HEK293 (cell line): ENCODE measurements around the gene PNPLA5.

Experiments used
- CTCF ChIA-PET: fragments of 350-600 bp; formaldehyde crosslinking; extraction: SDS; loops from one replicate; lab custom pipeline; 2021; ENCODE audit warnings: antibody characterized with exemption; lab: Yijun Ruan, JAX
- POLR2A ChIA-PET: fragments of 300-600 bp; formaldehyde crosslinking; extraction: SDS; loops from one replicate; lab custom pipeline; 2020; ENCODE audit warnings: antibody characterized with exemption, inconsistent platforms; lab: Yijun Ruan, JAX
- H3K27ac ChIP-seq: fragments of 200-500 bp; sonication (Bioruptor generic); 2 replicates; pipeline ENCODE4 v1.5.1; 2014; ENCODE audit warnings: low read depth, low read length, control low read depth, inconsistent platforms; ENCODE audit errors: extremely low read depth
- H3K36me3 ChIP-seq, 2 experiments: fragments of 200-500 bp in 1 of 2; sonication (Bioruptor generic) in 1 of 2; 1 replicate in 1 of 2; 2 replicates in 1 of 2; pipeline ENCODE4 v1.5.1; 2014 to 2017; ENCODE audit warnings: inconsistent platforms in 2 of 2, low read length in 2 of 2; ENCODE audit not compliant: control insufficient read depth in 2 of 2, insufficient read depth in 1 of 2
- H3K4me1 ChIP-seq: fragments of 200-500 bp; sonication (Bioruptor generic); 2 replicates; pipeline ENCODE4 v1.5.1; 2014; ENCODE audit warnings: mild to moderate bottlenecking, low read length, inconsistent platforms; ENCODE audit not compliant: control insufficient read depth, insufficient read depth
- H3K4me3 ChIP-seq: 2 replicates; pipeline ENCODE4 v1.5.1; 2011; ENCODE audit warnings: low read depth, mild to moderate bottlenecking, control low read depth, low read length, moderate library complexity
- H3K9me3 ChIP-seq: fragments of 200-500 bp; sonication (Bioruptor generic); 2 replicates; pipeline ENCODE4 v1.5.1; 2014; ENCODE audit warnings: low read depth, low read length, inconsistent platforms; ENCODE audit not compliant: control insufficient read depth, insufficient read depth
- EGR2 ChIP-seq: fragments of 450-650 bp; formaldehyde crosslinking; IDR thresholded peaks from 2 replicates; pipeline ENCODE4 v1.5.1; 2016; ENCODE audit warnings: low read depth, missing biosample characterization, missing genetic modification characterization
- MZF1 ChIP-seq: fragments of 450-650 bp; formaldehyde crosslinking; IDR thresholded peaks from 2 replicates; pipeline ENCODE4 v1.5.1; 2017; ENCODE audit warnings: missing biosample characterization, missing genetic modification characterization, borderline replicate concordance
- ZFHX2 ChIP-seq: fragments of 450-650 bp; formaldehyde crosslinking; conservative IDR thresholded peaks from 2 replicates; pipeline ENCODE4 v1.5.1; 2016; ENCODE audit warnings: missing biosample characterization, missing genetic modification characterization
- ZNF23 ChIP-seq: fragments of 450-650 bp; formaldehyde crosslinking; IDR thresholded peaks from 2 replicates; pipeline ENCODE4 v1.5.1; 2016; ENCODE audit warnings: missing biosample characterization, missing genetic modification characterization, borderline replicate concordance
- ZNF335 ChIP-seq: fragments of 450-650 bp; formaldehyde crosslinking; conservative IDR thresholded peaks from 2 replicates; pipeline ENCODE4 v1.5.1; 2016; ENCODE audit warnings: missing biosample characterization, missing genetic modification characterization
- ZNF354C ChIP-seq: fragments of 450-650 bp; formaldehyde crosslinking; IDR thresholded peaks from 2 replicates; pipeline ENCODE4 v1.5.1; 2016; ENCODE audit warnings: missing biosample characterization, missing genetic modification characterization, low read depth, borderline replicate concordance
- ZNF510 ChIP-seq: fragments of 450-650 bp; formaldehyde crosslinking; IDR thresholded peaks from 2 replicates; pipeline ENCODE4 v1.5.1; 2018; ENCODE audit warnings: mild to moderate bottlenecking, missing genetic modification characterization, missing biosample characterization; ENCODE audit not compliant: insufficient replicate concordance
- ZNF529 ChIP-seq: fragments of 450-650 bp; formaldehyde crosslinking; IDR thresholded peaks from 2 replicates; pipeline ENCODE4 v1.5.1; 2017; ENCODE audit warnings: missing genetic modification characterization, missing biosample characterization; ENCODE audit not compliant: insufficient replicate concordance
- ZNF610 ChIP-seq: fragments of 450-650 bp; formaldehyde crosslinking; IDR thresholded peaks from 2 replicates; pipeline ENCODE4 v1.5.1; 2016; ENCODE audit warnings: missing biosample characterization, missing genetic modification characterization, borderline replicate concordance
- ZNF654 ChIP-seq: fragments of 450-650 bp; formaldehyde crosslinking; IDR thresholded peaks from 2 replicates; pipeline ENCODE4 v1.5.1; 2016; ENCODE audit warnings: low read depth, missing biosample characterization, missing genetic modification characterization
- TF ChIP-seq, protein P1 (sequence below): fragments of 450-650 bp; formaldehyde crosslinking; IDR thresholded peaks from 2 replicates; pipeline ENCODE4 v1.5.1; 2017; ENCODE audit warnings: missing biosample characterization, missing genetic modification characterization
- TF ChIP-seq, protein P2 (sequence below): fragments of 450-650 bp; formaldehyde crosslinking; IDR thresholded peaks from 2 replicates; pipeline ENCODE4 v1.5.1; 2016; ENCODE audit warnings: missing biosample characterization, missing genetic modification characterization
- TF ChIP-seq, protein P3 (sequence below): fragments of 450-650 bp; formaldehyde crosslinking; IDR thresholded peaks from 2 replicates; pipeline ENCODE4 v1.5.1; 2016; ENCODE audit warnings: missing biosample characterization, missing genetic modification characterization

PNPLA5 gene

DNA sequence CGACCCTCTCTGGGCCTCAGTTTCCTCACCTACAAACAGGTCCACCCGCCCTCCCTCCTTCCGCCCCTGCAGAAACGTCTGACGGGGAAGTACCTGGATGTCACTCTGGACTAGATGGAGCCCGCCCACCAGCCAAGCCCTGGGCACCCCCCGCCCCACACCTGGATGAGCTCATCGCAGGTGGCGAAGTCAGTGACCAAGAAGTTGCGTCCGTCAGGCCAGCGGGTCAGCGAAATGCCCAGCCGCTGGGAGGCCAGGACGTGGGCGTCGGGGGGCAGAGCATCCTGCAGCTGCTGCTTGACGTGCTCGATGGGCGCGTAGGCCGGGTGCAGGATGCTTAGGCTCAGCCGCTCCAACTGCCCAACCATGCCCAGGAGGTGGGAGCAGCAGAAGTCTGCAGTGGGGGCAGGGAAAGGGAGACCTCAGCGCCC lies 897 bp downstream of the PNPLA5 start:
- TF ChIP-seq, protein P1, sequence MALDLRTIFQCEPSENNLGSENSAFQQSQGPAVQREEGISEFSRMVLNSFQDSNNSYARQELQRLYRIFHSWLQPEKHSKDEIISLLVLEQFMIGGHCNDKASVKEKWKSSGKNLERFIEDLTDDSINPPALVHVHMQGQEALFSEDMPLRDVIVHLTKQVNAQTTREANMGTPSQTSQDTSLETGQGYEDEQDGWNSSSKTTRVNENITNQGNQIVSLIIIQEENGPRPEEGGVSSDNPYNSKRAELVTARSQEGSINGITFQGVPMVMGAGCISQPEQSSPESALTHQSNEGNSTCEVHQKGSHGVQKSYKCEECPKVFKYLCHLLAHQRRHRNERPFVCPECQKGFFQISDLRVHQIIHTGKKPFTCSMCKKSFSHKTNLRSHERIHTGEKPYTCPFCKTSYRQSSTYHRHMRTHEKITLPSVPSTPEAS (tag by site-specific recombination) = no peak
- TF ChIP-seq ZFHX2 (tag by site-specific recombination) = 0 out of 2 replicates have a peak, but pooled peaks have one; percentile 17
- TF ChIP-seq, protein P2, sequence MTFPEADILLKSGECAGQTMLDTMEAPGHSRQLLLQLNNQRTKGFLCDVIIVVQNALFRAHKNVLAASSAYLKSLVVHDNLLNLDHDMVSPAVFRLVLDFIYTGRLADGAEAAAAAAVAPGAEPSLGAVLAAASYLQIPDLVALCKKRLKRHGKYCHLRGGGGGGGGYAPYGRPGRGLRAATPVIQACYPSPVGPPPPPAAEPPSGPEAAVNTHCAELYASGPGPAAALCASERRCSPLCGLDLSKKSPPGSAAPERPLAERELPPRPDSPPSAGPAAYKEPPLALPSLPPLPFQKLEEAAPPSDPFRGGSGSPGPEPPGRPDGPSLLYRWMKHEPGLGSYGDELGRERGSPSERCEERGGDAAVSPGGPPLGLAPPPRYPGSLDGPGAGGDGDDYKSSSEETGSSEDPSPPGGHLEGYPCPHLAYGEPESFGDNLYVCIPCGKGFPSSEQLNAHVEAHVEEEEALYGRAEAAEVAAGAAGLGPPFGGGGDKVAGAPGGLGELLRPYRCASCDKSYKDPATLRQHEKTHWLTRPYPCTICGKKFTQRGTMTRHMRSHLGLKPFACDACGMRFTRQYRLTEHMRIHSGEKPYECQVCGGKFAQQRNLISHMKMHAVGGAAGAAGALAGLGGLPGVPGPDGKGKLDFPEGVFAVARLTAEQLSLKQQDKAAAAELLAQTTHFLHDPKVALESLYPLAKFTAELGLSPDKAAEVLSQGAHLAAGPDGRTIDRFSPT (tag by site-specific recombination) = peak; percentile 39; the same call in 1 of the 2 replicates
- TF ChIP-seq ZNF23 (tag by site-specific recombination) = no peak
- TF ChIP-seq ZNF510 (tag by site-specific recombination) = no peak
- H3K36me3 ChIP-seq = no peaks in the 10 kb centered on the region
- no peaks in the 10 kb centered on the region; the same call in 1 of the 2 replicates for H3K4me1 ChIP-seq
- H3K4me3 ChIP-seq = no peak overlapping the region
- ChIA-PET CTCF (interaction anchor here (1.0 kb wide), 1 partner anchor 8 kb away, joined by 10 read pairs; no protein-coding TSS in a partner anchor), POLR2A (no interaction called here)
- no peak overlapping the region for H3K27ac ChIP-seq
- H3K9me3 ChIP-seq = no peaks in the 10 kb centered on the region

DNA sequence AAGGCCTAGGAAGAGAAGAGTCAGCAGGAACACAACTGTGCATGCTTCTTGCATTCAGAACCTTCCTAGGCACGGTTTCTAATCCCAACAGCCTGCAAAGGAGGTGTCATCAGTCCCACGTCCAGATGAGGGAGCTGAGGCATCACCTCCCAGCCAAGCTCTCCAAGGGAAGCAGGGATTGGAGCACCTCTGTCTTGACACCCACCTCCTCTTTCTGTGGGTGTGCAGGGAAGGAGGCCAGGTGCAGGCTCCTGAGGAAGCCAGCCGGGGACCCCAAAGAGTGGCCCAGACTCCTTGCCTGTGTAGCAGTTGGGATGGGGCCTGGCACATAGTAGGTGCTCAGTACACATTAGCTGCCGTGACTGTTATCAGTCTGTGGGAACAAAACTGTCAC lies 2.0 kb downstream of the PNPLA5 start:
- Histone ChIP-seq H3K27ac (no peak overlapping the region), H3K9me3 (no peaks in the 10 kb centered on the region), H3K36me3 (no peaks in the 10 kb centered on the region), H3K4me3 (no peak overlapping the region), H3K4me1 (no peaks in the 10 kb centered on the region; the same call in 1 of the 2 replicates)
- TF ChIP-seq ZNF529 (tag by site-specific recombination) (no peak), ZNF654 (tag by site-specific recombination) (0 out of 2 replicates have a peak, but pooled peaks have one; percentile 9), ZFHX2 (tag by site-specific recombination) (0 out of 2 replicates have a peak, but pooled peaks have one; percentile 11), EGR2 (tag by site-specific recombination) (peak; percentile 40; the same call in 1 of the 2 replicates)
- TF ChIP-seq, protein P3, sequence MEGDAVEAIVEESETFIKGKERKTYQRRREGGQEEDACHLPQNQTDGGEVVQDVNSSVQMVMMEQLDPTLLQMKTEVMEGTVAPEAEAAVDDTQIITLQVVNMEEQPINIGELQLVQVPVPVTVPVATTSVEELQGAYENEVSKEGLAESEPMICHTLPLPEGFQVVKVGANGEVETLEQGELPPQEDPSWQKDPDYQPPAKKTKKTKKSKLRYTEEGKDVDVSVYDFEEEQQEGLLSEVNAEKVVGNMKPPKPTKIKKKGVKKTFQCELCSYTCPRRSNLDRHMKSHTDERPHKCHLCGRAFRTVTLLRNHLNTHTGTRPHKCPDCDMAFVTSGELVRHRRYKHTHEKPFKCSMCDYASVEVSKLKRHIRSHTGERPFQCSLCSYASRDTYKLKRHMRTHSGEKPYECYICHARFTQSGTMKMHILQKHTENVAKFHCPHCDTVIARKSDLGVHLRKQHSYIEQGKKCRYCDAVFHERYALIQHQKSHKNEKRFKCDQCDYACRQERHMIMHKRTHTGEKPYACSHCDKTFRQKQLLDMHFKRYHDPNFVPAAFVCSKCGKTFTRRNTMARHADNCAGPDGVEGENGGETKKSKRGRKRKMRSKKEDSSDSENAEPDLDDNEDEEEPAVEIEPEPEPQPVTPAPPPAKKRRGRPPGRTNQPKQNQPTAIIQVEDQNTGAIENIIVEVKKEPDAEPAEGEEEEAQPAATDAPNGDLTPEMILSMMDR = 0 out of 2 replicates have a peak, but pooled peaks have one; percentile 12
- POLR2A ChIA-PET = no interaction called here
- CTCF ChIA-PET = interaction anchor here (0.9 kb wide), 1 partner anchor 52 kb away, joined by 3 read pairs; no protein-coding TSS in a partner anchor

DNA sequence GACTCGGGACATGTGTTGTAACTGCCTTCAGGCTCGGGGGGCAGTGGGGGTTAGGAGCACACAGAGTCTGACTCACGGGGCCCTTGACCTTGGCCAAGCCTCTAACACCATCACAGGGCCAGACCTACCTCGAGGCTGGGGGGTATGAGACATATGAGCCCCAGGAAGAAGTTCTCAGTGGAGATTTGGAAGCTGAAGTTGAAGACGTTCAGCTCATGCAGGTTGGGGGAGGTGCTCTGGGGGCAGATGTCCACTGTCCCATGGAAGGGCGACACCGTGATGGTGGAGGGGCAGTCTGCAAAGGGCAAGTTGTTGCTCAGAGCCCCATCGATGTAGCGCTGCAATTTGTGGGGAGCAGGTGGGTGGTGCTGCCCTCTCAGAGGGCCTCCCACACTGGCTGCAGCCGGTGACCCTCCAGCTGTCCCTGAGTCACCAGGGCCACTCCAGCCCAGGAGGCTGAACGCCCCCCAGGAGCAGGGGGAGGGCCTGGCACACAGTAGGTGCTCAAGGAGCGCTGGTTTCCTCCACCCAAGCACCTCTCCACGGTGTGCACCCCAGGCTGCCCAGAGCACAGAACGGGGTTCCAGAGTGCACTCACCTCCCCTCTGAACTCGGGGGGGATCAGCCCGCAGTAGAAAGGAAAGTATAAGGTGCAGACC lies 2.5 kb downstream of the PNPLA5 start:
- Histone ChIP-seq H3K4me1 (no peaks in the 10 kb centered on the region; the same call in 1 of the 2 replicates), H3K4me3 (no peak overlapping the region), H3K9me3 (no peaks in the 10 kb centered on the region), H3K27ac (no peak overlapping the region), H3K36me3 (no peaks in the 10 kb centered on the region)
- CTCF ChIA-PET = no interaction called here
- TF ChIP-seq ZNF335 (tag by site-specific recombination) (no peak), ZNF354C (no peak), ZNF610 (tag by site-specific recombination) (no peak), MZF1 (tag by site-specific recombination) (no peak)
- POLR2A ChIA-PET = no interaction called here
